ENCODE data around the gene COL27A1. TPM values are rescaled to one million over a fixed set of nuclear protein-coding genes. Genes with fewer than 3 reads are reported as not detected.

The COL27A1 gene
- total and polyA plus RNA-seq, 2 experiments from 2014 or later = 10.5 to 18.0 TPM

- no peak for DNase-seq (ENCODE audit: low spot score)
- Histone ChIP-seq H3K36me3 (ENCODE audit: insufficient read depth) (no peaks in the 10 kb centered on the region), H3F3A (replicated peaks; ENCODE audit: low read depth) (no peaks in the 10 kb centered on the region), H3K4me2 (no peak overlapping the region), H3K9me2 (ENCODE audit: insufficient read depth) (no peaks in the 10 kb centered on the region), H2AFZ (no peak overlapping the region), H3K27ac (ENCODE audit: low read depth) (no peak overlapping the region), H4K20me1 (replicated peaks; ENCODE audit: insufficient read depth) (peaks cover 3% of the 10 kb centered on the region; the same call in 1 of the 2 replicates), H3K79me2 (replicated peaks; ENCODE audit: insufficient read depth) (no peaks in the 10 kb centered on the region), H3K4me1 (ENCODE audit: insufficient read depth) (peaks cover 16% of the 10 kb centered on the region), H3K27me3 (ENCODE audit: insufficient read depth) (no peaks in the 10 kb centered on the region), H3K4me3 (no peak overlapping the region)
- no peak overlapping the region for H3K27ac Mint-ChIP-seq
- no peaks in the 10 kb centered on the region for H3K9me3 Mint-ChIP-seq
- H3K4me1 Mint-ChIP-seq = peaks cover 40% of the 10 kb centered on the region
- H3K36me3 Mint-ChIP-seq (ENCODE audit: low read depth) = no peaks in the 10 kb centered on the region
- ATAC-seq = no peak
- H3K27me3 Mint-ChIP-seq (ENCODE audit: insufficient read depth, low read depth, poor library complexity) = peaks cover 18% of the 10 kb centered on the region
- no peak for TF ChIP-seq ETS1 (IDR thresholded peaks at IDR 0.05)
- TF ChIP-seq STAT1 (IDR thresholded peaks at IDR 0.05; ENCODE audit: unreplicated experiment) = no peak
- TF ChIP-seq POLR2AphosphoS5 (IDR thresholded peaks at IDR 0.05; ENCODE audit: low read depth) = no peak
- no peak for TF ChIP-seq ZNF331 (CRISPR knock-in tag; IDR thresholded peaks at IDR 0.05; ENCODE audit: low read depth)
- TF ChIP-seq CREB1 (CRISPR knock-in tag; IDR thresholded peaks at IDR 0.05; ENCODE audit: low read depth) = no peak
- TF ChIP-seq EZH2phosphoT487 (IDR thresholded peaks at IDR 0.05; ENCODE audit: unreplicated experiment) = no peak
- TF ChIP-seq EZH2 (IDR thresholded peaks at IDR 0.05; ENCODE audit: low read depth, unreplicated experiment) = no peak
- TF ChIP-seq CTCF (conservative IDR thresholded peaks at IDR 0.05; ENCODE audit: low read depth in 2 of 2) = no peak
- TF ChIP-seq REST (IDR thresholded peaks at IDR 0.05; ENCODE audit: unreplicated experiment) = no peak
- TF ChIP-seq JUNB (IDR thresholded peaks at IDR 0.05; ENCODE audit: unreplicated experiment) = no peak
- no peak for TF ChIP-seq NANOG (IDR thresholded peaks at IDR 0.05; ENCODE audit: borderline replicate concordance)
- TF ChIP-seq ZNF462 (CRISPR knock-in tag; IDR thresholded peaks at IDR 0.05) = no peak
- TF ChIP-seq ZNF114 (CRISPR knock-in tag; IDR thresholded peaks at IDR 0.05) = no peak
- no peak overlapping the region for H3K4me3 Mint-ChIP-seq
Observed at GRCh38 chr9:114226246-114227055, 71.1 kb downstream of the COL27A1 start.

All from GM23338 (cell line).